Activated naive CD4-positive, alpha-beta T cell treated with anti-CD3 and anti-CD28 coated beads, Interleukin-2, amount 50 U/mL, for 24 hours (primary cell): ENCODE measurements around the gene DAPK2.
"Not testable (repeated sequence)": the region's sequence is repeated elsewhere in the genome, so short reads cannot be mapped to it uniquely, and the experiment has no call there.

ENCODE experiments used
- H3K27ac Mint-ChIP-seq: one replicate; pipeline ENCODE4 v1.8.0; 2021; ENCODE audit warnings: mild to moderate bottlenecking, mixed read lengths
- H3K27me3 Mint-ChIP-seq: one replicate; pipeline ENCODE4 v1.8.0; 2021; ENCODE audit warnings: mixed read lengths
- H3K36me3 Mint-ChIP-seq: one replicate; pipeline ENCODE4 v1.8.0; 2021; ENCODE audit warnings: mixed read lengths
- H3K4me1 Mint-ChIP-seq: one replicate; pipeline ENCODE4 v1.8.0; 2021; ENCODE audit warnings: mixed read lengths
- H3K4me3 Mint-ChIP-seq: one replicate; pipeline ENCODE4 v1.8.0; 2021; ENCODE audit warnings: mild to moderate bottlenecking, mixed read lengths
- H3K9me3 Mint-ChIP-seq: one replicate; pipeline ENCODE4 v1.8.0; 2021; ENCODE audit warnings: mixed read lengths

The DAPK2 gene

GRCh38 chr15:63901912-63902670, 144.2 kb downstream of the DAPK2 start:
- no peak overlapping the region for H3K4me3 Mint-ChIP-seq
- peaks cover 59% of the 10 kb centered on the region for H3K4me1 Mint-ChIP-seq
- H3K9me3 Mint-ChIP-seq: no peaks in the 10 kb centered on the region
- no peaks in the 10 kb centered on the region for H3K27me3 Mint-ChIP-seq
- H3K36me3 Mint-ChIP-seq: peaks cover 1% of the 10 kb centered on the region
- no peak overlapping the region for H3K27ac Mint-ChIP-seq

DNA sequence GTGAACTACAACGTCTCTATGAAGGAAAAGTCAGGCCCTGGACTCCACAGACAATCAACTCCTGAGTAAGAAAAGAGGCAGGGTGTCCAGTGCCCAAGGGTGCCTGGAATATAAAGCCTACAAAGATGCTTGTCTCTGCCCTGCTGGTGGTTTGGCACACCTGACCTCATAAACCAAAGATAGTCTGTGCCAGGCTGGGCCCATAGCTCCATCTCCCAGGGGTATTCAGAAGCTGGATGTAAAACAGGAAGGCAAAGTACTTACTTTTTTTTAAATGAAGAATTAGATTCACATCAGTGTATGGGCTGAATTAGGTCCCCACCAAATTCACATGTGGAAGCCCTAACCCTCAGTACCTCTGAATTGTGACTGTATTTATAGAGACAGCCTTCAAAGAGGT, 146.0 kb downstream of the DAPK2 start:
- Mint-ChIP-seq H3K36me3 (peaks cover 3% of the 10 kb centered on the region), H3K4me1 (peaks cover 59% of the 10 kb centered on the region), H3K27ac (peak overlapping the region; percentile 84), H3K27me3 (no peaks in the 10 kb centered on the region), H3K9me3 (no peaks in the 10 kb centered on the region), H3K4me3 (no peak overlapping the region)

DNA sequence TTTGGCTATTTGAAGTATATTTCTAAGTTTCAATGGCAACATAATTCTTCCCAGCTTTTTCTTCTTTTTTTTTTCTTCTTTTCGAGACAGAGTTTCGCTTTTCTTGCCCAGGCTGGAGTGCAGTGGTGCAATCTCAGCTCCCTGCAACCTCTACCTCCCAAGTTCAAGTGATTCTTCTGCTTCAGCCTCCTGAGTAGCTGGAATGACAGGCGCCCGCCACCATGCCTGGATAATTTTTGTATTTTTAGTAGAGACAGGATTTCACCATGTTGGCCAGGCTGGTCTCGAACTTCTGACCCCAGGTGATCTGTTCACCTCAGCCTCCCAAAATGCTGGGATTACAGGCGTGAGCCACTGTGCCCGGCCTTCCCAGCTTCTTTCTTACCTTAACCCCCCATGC, 146.7 kb downstream of the DAPK2 start:
- not testable (repeated sequence) for H3K36me3 Mint-ChIP-seq, H3K27me3 Mint-ChIP-seq, H3K9me3 Mint-ChIP-seq
- H3K4me3 Mint-ChIP-seq: peak overlapping the region; percentile 62
- H3K4me1 Mint-ChIP-seq: peaks cover 61% of the 10 kb centered on the region
- peak overlapping the region; percentile 64 for H3K27ac Mint-ChIP-seq

- H3K27ac Mint-ChIP-seq: peak overlapping the region; percentile 64
- no peaks in the 10 kb centered on the region for H3K9me3 Mint-ChIP-seq
- H3K36me3 Mint-ChIP-seq: peaks cover 3% of the 10 kb centered on the region
- H3K4me1 Mint-ChIP-seq: peaks cover 57% of the 10 kb centered on the region
- H3K27me3 Mint-ChIP-seq: no peaks in the 10 kb centered on the region
- peak overlapping the region; percentile 62 for H3K4me3 Mint-ChIP-seq
Measured at GRCh38 chr15:63899193-63899592, 147.1 kb downstream of the DAPK2 start.

GRCh38 chr15:63896336-63897115, 149.8 kb downstream of the DAPK2 start:
- H3K36me3 Mint-ChIP-seq: peaks cover 3% of the 10 kb centered on the region
- H3K4me1 Mint-ChIP-seq: peaks cover 79% of the 10 kb centered on the region
- peak overlapping the region; percentile 55 for H3K27ac Mint-ChIP-seq

GRCh38 chr15:63895787-63896218, 150.5 kb downstream of the DAPK2 start:
- Mint-ChIP-seq H3K27ac (no peak overlapping the region), H3K9me3 (no peaks in the 10 kb centered on the region), H3K36me3 (peaks cover 3% of the 10 kb centered on the region), H3K4me3 (no peak overlapping the region), H3K4me1 (peaks cover 86% of the 10 kb centered on the region), H3K27me3 (no peaks in the 10 kb centered on the region)

More at GRCh38 chr15:63896336-63897115, 149.8 kb downstream of the DAPK2 start:
- H3K4me3 Mint-ChIP-seq: no peak overlapping the region
- no peaks in the 10 kb centered on the region for H3K27me3 Mint-ChIP-seq
- H3K9me3 Mint-ChIP-seq: no peaks in the 10 kb centered on the region

- Mint-ChIP-seq H3K9me3 (no peaks in the 10 kb centered on the region), H3K4me3 (no peak overlapping the region), H3K36me3 (peaks cover 3% of the 10 kb centered on the region), H3K27ac (no peak overlapping the region), H3K4me1 (peaks cover 83% of the 10 kb centered on the region), H3K27me3 (no peaks in the 10 kb centered on the region)
Measured at GRCh38 chr15:63895194-63895593, 151.1 kb downstream of the DAPK2 start.

DNA sequence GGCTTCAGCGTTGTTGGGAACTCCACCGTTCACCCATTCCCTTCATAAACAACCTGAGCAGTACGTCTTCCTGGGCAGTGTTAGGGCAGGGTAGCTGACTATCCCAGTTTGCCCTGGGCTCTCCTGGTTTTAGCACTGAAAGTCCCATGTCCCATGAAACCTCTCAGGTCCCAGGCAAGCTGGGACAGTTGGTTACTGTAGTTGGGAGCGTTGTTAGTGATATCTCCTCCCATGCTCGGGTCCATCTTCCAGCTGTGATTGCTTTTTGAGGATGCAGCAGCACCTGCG, 151.7 kb downstream of the DAPK2 start:
- H3K4me3 Mint-ChIP-seq: no peak overlapping the region
- peaks cover 81% of the 10 kb centered on the region for H3K4me1 Mint-ChIP-seq
- H3K27me3 Mint-ChIP-seq: no peaks in the 10 kb centered on the region
- H3K9me3 Mint-ChIP-seq: no peaks in the 10 kb centered on the region
- H3K27ac Mint-ChIP-seq: no peak overlapping the region
- peaks cover 3% of the 10 kb centered on the region for H3K36me3 Mint-ChIP-seq

- Mint-ChIP-seq H3K4me3 (no peak overlapping the region), H3K4me1 (peaks cover 81% of the 10 kb centered on the region), H3K27ac (no peak overlapping the region), H3K36me3 (peaks cover 3% of the 10 kb centered on the region), H3K9me3 (no peaks in the 10 kb centered on the region), H3K27me3 (no peaks in the 10 kb centered on the region)
Measured at GRCh38 chr15:63893866-63894661, 152.2 kb downstream of the DAPK2 start.

GRCh38 chr15:63892794-63893441, 153.4 kb downstream of the DAPK2 start:
- Mint-ChIP-seq H3K36me3 (peaks cover 3% of the 10 kb centered on the region), H3K9me3 (no peaks in the 10 kb centered on the region), H3K4me1 (peaks cover 78% of the 10 kb centered on the region), H3K27ac (peak overlapping the region; percentile 5), H3K4me3 (peak overlapping the region; percentile 31), H3K27me3 (no peaks in the 10 kb centered on the region)

- Mint-ChIP-seq H3K27ac (peak overlapping the region; percentile 88), H3K4me3 (peak overlapping the region; percentile 48), H3K4me1 (peaks cover 69% of the 10 kb centered on the region), H3K36me3 (no peaks in the 10 kb centered on the region), H3K27me3 (no peaks in the 10 kb centered on the region), H3K9me3 (no peaks in the 10 kb centered on the region)
Measured at GRCh38 chr15:63891768-63892133, 154.5 kb downstream of the DAPK2 start.

DNA sequence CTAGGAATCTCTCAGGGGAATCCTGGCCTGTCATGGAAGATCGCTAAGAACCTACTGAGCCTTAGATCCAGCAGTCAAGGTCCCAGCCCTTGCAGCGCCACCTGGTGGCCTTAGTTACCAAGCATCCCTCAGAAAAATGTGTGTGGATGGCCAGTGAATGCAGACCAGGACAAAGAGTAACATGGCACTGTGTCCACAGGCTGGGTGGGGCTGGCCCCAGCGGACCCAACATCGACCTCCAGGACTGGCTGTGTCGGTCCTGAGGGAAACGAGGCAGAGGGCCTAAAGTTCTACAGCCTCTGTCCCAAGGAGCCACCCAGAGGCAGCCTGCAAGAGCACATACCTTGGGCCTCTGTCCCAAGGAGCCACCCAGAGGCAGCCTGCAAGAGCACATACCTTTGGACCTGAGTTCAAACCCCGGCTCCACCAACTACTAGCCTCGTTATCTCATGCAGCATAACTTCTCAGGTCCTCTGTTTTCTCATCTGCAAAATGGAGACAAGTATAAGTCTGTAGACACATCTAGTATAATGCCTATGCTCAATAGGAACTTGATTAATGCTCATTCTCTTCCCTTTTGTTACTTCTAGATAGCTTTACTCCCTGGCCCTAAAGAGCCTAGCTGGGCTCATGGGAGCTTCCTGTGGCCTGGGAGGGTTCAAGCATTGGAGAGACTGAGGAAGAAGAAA, 155.1 kb downstream of the DAPK2 start:
- peaks cover 63% of the 10 kb centered on the region for H3K4me1 Mint-ChIP-seq
- no peak overlapping the region for H3K27ac Mint-ChIP-seq
- no peaks in the 10 kb centered on the region for H3K36me3 Mint-ChIP-seq
- no peaks in the 10 kb centered on the region for H3K9me3 Mint-ChIP-seq
- no peaks in the 10 kb centered on the region for H3K27me3 Mint-ChIP-seq
- H3K4me3 Mint-ChIP-seq: no peak overlapping the region

DNA sequence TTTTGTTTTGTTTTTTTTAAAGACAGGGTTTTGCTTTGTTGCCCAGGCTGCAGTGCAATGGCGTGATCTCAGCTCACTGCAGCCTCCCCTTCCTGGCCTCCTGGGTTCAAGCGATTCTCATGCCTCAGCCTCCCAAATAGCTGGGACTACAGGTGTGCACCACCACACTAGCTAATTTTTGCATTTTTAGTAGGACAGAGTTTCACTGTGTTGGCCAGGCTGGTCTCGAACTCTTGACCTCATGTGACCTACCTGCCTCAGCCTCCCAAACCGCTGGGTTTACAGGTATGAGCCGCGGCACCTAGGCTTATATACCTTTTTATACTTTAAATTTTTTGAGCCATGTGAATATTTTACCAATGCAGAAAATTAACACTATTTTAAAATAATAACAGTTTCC, 155.7 kb downstream of the DAPK2 start:
- Mint-ChIP-seq H3K9me3 (no peaks in the 10 kb centered on the region), H3K27me3 (no peaks in the 10 kb centered on the region), H3K4me3 (no peak overlapping the region), H3K36me3 (no peaks in the 10 kb centered on the region), H3K4me1 (peaks cover 57% of the 10 kb centered on the region), H3K27ac (no peak overlapping the region)

DNA sequence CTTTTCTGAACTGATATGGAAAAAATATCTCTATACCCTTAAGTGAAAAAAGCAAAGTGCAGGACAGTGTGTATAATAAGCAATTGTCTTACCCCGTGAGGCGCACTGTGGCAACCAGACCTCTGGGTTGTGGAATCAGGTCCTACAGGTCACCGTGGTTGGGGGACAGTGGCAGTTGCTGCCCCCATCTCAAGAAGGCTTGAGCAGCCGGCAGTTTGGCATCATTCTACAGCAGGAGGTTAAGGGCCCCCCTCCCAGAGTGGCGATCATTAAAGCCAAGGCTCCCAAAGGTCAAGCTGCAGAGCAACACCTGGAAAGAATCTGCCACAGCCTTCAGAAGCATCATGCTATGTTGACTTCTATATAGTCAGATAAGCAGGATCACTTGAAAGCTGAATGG, 156.5 kb downstream of the DAPK2 start:
- Mint-ChIP-seq H3K4me1 (peaks cover 50% of the 10 kb centered on the region), H3K27ac (no peak overlapping the region), H3K9me3 (no peaks in the 10 kb centered on the region), H3K27me3 (no peaks in the 10 kb centered on the region), H3K36me3 (no peaks in the 10 kb centered on the region), H3K4me3 (no peak overlapping the region)

- H3K4me1 Mint-ChIP-seq: peaks cover 47% of the 10 kb centered on the region
- peak overlapping the region; percentile 4 for H3K27ac Mint-ChIP-seq
- H3K27me3 Mint-ChIP-seq: no peaks in the 10 kb centered on the region
- no peaks in the 10 kb centered on the region for H3K36me3 Mint-ChIP-seq
- no peaks in the 10 kb centered on the region for H3K9me3 Mint-ChIP-seq
- H3K4me3 Mint-ChIP-seq: no peak overlapping the region
Measured at GRCh38 chr15:63888823-63889222, 157.5 kb downstream of the DAPK2 start.
